Measurements from ENCODE around the gene ID3.
"Not testable (repeated sequence)": the region's sequence is repeated elsewhere in the genome, so short reads cannot be mapped to it uniquely, and the experiment has no call there.

Gene ID3

DNA sequence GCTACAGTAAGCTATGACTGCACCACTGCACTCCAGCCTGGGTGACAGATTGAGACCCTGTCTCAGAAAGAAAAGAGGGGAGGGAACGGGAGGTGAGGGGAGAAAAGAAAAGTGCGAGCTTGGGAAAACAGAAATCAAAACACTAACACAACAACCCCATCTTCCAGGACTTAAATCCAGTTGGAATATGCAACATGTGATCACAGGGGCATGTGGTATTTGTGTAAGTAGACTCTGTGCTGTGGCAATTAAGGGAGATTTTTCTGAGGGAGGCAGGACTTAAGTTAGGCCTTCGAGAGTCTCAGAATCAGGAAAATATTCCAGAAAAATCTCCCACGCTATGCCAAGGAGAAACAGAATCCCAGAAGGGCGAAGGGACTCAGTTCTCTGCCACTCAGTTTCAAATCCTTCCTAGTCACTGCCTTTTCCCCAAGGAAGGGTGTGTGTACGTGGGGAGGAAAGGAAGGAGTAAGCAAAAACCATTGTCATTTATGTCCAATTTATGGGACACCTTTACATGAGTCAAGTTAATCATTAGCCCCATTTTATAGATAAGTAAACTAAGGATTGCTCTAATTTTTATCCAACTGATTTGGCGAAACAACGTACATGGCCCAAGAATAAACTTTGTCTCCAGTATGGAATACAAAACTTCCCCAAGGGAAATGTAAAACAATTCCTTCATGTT, 12.3 kb downstream of the ID3 start:
- DNase-seq: no peak

DNA sequence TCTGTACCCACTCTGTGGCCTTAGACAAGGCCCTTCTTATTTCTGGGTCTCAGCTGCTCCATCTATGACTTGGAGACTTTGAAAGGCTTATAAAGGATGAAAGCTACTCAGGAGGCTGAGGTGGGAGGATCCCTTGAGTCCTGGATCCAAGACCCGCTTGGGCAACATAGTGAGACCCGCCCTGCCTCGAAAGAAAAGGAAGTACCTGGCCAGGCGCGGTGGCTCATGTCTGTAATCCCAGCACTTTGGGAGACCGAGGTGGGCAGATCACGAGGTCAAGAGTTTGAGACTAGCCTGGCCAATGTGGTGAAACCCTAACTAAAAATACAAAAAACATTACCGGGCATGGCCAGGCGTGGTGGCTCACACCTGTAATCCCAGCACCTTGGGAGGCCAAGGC, 13.4 kb downstream of the ID3 start:
- DNase-seq: no peak

DNA sequence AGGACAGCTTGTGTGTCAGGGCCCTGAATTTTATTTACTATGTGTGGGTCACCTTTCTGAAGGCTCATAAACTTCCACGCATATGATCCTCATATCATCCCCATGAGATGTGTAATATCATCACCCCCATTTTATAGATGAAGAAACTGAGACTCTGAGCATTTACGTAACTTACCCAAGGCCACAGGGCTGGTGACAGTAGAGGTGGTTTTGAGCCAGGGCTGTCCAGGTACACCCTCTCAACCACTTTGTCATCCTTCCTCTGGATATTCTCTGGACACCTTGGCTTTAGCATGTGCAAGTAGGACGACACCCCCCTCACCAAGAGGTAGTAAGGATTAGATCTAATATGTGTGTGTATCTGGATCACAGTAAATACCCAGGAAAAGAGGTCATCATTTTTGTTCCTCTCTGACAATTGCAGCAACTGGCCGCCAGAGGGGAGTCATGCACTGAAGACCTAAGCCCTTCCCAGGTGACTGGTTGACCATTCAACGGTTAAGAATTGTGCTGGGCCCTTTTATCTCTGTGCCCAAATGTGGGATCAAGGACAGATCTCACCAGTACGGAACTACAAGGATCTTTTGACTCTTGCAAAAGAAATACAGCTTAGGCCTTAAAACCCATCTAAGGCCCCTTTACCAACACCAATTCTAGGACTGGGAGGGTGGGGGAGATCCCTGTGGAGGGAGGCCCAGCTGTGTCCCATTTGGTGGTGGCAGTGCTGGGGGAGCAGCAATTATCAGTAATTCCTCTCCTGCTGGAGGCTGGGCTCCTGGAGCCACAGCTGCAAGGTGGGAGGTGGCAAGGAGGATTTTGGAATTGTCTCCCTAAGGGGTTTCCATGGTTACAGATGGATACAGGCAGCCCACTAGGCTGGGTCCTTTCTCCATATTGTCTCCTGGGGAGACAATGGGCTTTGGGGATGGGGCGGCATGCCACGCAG, 14.6 kb downstream of the ID3 start:
- DNase-seq: peak; percentile 74

DNA sequence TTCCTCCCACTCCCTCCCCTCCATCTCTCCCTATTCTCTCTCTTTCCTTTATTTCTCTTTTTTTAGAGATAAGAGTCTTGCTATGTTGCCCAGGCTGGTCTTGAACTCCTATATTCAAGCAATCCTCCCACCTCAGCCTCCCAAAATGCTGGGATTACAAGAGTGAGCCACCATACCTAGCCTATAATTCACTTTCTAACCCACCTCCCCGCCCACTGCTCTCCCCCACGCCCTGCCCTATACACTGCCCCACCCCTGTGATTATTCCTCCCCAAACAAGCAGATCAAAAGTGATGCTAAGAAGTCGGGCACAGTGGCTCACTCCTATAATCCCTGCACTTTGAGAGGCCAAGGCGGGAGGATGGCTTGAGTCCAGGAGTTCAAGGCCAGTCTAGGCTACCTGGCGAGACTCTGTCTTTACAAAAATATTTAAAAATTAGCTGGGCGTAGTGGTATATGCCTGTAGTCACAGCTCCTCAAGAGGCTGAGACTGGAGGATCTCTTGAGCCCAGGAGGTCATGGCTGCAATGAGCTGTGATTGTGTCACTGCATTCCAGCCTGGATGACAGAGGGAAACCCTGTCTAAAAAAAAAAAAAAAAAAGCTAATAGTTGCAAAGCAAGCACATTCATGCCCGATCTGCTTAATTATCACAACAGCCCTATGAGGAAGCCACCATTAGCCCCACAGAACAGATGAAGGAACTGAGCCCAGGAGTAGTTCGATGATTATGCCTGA, 15.4 kb downstream of the ID3 start:
- no peak for DNase-seq

DNA sequence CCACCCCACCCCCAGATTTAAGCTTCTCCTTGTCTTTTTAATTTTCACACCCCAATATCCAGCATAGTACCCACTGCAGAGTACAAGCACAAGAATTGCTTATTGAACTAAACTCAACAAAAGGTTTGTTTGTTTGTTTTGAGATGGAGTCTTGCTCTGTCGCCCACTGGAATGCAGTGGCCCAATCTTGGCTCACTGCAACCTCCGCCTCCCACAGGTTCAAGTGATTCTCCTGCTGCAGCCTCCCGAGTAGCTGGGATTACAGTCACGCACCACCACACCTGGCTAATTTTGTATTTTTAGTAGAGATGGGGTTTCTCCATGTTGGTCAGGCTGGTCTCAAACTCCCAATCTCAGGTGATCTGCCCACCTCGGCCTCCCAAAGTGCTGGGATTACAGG, 16.4 kb downstream of the ID3 start:
- DNase-seq: not testable (repeated sequence)

DNA sequence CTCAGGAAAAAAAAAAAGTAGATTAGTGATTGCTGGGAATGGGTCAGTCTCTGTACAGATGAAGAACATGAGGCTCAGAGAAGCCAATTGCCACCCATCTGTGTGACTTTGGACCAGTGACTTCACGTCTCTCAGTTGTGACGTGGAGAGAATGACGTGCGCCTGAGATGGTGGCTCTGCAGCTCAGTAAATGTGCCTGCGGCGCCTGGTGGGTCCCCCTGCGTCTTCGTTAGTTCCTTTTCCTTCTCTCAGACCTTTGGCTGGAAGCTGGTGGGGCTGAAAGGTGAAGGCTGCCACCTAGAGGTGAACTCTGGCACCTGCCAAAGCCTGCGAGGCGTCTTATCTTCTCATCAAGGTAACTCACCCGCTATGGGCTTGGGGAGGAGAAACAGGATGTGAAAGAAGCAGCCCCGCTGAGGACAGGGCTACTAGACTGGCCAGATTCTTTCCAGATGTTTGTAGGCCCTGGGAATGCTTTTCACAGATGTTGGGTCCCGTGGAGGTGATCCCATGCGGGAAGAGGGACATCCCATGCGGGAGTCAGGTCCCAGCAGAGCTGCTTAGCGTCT, 19.5 kb downstream of the ID3 start:
- DNase-seq: peak; percentile 93

DNA sequence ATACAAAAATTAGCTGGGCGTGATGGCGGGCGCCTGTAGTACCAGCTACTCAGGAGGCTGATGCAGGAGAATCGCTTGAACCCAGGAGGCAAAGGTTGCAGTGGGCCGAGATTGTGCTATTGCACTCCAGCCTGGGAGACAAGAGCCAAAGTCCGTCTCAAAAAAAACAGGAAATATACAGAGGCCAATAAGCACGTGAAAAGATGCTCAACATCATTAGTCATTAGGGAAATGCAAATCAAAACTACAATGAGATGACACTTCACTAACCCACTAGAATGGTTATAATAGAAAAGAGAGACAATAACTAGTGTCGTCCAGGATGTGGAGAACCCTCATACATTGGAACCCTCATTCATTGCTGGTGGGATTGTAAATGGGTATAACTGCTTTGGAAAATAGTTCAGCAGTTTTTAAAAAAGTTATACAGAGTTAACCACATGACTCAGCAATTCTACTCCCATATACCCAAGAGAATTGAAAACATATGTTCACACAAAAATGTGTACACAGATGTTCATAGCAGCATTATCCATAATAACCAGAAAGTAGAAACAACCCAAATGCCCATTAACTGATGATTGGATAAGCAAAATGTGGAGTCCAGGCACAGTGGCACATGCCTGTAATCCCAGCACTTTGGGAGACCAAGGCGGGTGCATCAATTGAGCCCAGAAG, 21.9 kb downstream of the ID3 start:
- DNase-seq: no peak

DNA sequence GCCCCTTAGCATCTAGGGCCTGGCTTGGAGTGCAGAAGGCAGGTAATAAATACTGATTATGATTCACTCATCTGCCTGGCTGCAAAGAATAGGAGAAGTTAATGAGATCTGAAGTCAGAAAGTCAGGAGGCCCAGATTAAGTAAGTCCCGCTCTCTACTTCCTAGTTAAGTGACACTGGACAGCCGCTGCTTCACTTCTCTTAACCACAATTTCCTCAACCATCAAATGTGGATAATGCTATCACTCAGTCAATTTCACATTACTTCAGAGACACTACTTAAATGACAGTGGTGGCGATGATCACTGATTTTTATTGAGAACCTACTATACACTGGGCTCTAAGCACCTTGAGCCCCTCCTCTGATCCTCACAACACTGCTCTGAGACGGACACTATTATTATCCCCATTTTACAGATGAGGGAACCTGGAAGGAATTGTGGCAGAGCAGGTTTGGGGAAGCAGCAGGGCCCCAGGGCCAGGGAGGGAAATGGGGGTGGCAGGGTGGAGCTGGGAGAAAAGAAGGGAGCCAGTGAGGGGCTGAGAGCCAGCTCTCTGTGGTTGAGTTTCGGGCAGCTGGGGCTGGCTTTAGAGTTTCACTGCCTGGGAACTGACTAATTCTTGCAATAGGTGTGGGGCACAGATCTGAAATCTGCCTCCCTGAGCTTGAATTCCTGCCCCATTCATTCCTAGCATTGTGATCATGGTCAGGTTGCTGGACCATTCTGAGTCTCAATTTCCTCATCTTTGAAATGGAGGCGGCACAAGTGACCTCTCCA, 25.9 kb downstream of the ID3 start:
- DNase-seq: no peak

DNA sequence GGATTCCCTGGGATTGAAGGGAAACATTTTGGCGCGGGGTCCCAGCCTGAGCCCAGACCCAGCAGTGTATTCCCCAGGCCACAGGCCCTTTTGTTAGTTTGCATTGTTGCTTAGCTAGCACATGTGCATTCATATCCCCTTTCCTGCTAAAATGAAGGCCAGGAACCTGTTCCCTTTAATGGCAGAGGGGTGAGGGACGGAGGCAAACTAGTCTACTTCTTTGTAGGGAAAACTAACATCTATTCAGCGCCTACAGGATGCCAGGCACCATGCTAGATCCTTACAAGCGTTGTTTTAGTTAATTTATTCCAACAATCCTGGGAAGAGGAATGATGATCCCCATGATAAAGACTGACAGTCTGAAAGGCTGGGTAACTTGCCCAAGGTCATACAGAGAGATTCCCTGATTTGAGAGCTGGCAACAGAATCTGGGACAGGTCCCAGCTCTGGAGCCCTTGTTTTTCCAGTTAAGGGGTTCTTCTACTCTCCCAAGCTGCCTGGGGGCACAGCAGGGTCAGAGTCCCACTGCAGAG, 27.7 kb downstream of the ID3 start:
- DNase-seq: no peak

DNA sequence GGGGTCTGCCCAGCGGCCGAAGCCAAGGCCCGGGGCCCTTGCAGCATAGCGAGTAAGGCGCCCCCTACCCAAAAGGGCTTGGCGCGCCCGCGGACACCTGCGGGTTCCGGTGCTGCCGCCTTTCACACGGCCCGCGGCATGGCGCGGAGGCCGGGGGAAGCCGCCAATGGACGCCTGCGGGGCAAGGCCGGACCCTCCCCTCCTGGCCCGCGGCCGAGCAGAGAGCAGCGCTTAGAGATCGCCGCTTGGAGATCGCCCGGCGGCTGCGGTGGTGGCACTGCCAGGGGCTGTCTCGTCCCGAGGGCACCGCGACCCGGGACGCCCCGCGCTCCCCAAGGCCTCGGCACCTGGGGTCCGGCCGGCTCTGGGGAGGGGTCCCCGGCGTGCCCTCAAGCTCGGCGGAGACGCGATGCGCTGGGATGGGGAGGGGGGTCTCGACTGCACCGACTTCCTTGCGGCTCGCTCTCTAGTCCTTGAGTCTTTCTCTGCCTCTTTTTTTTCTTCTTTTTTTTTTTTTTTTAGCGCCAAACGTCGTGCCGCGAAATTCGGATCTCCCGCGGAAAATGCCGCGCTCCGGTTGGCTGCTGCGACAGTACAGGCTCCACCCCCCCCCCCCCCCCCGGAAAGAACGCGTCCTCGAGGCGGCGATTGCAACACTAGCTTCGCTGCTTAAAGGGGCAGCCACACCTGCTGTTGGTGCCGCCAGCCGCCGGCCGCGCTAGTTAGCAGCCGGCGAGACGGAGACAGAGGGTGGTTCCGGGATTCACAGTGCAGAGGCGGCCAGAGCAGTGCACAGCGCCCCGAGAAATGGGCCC, 28.3 kb downstream of the ID3 start, which contains the start of gene E2F2:
Gene E2F2, minus strand, starts transcription at position 487 of the 815 bp plus-strand sequence. Its CDS starts 440 bp downstream, at position 47.
- peak; percentile 79 for DNase-seq

DNA sequence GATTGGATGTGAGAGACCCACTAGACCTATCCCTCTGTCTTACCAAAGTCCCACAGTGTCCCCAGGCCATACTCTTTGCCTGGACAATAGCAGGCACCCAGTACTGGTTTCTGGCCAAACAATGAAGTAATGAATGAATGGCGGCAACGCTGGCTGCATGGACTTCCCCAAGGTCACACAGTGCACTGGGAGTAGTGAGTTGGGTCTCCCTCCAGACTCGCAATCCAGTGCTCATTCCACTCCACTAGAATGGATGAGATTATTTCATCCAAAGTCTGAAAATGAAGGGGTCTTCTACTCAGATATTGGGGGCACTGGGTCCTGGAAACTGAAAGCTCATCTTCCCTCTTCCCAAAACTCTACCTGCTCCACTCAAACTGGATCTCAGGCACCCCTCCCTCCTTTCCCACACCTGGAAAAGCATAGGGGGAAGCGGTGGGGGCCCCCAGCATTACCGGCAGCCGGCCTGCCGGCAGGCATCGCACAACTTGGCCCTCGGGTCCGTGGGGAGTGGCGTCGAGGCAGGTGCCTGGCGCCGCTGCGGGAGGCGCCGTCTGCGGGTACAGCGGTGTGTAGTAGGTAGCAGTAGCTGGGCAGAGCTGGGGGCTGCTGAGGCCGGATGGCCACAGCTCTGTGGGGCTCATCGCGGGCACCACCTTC, 29.1 kb downstream of the ID3 start:
- peak; percentile 31 for DNase-seq

DNA sequence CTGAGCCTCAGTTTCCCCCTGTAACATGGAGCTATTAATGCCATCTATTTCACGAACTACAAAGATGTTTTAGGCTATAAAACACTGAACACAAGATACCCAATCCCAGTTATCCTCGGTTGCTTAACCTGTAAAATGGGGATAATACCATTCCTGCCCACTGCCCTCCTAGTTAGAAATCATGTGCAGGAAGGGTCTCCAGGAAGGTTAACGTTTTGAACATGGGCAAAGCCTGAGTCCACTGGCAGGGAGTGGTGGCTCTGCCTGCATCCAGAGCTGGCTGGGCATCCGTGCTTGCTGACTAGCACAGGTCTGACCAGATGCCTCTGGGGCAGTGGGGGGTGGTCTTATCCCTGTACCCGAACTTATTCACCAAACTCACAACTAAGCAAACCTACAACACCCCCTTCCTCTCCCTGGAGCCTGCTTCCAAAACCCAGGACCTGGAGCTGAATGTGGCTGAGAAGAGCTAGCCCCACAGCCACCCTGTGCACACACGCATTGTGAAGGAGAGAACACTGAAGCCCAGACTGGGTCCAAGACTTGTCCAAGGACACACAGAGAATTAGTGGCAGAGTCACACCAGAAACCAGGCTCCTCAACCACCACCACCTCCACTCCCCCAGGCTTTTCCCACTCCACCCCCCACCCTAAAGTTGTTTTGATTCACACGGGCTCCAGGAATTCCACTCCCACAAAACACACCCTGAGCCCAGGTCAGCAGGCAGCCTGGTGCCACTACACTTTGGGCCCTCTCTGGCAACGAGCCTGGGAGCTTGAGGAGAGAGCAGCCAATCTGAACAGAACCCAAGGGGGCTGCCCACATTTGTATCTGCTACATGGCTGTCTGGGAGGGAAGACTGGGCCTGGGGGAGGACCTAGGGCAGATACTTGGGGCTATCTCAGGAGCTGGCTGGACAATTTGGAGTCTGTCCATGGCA, 29.9 kb downstream of the ID3 start:
- DNase-seq: no peak

DNA sequence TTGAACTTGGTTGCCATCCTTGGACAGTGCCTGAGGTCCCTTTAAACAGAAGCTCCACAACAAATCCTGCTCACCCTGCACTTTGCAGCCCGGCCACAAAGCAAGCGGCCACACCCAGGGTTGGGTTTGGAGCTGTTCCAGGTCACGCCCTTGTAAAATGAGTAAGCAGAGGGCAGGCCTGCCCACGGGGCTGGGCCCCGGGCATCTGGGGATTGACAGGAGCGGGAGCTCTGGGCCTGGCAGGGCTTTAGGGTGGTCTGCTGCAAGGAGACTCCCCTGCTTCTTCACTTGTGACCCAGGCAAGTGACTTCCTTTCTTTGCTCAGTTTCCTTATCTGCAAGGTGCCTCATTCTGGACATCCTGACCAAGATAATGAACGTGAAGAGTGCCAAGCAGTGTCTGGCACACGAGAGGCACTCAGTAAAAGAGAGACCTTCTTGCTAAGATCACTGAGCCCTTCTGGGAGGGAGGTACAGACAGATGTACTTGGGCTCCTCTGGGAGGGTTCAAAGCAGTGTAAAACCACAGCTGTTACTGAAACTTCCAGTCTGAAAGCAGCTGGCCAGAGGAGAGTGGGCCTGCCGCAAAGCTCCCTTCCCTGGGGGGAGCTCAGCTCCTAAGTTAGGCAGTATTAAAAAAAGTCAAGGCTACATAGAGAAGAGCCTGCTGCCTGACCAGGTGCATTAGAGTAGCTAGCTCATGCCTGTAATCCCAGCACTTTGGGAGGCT, 30.9 kb downstream of the ID3 start:
- peak; percentile 83 for DNase-seq

DNA sequence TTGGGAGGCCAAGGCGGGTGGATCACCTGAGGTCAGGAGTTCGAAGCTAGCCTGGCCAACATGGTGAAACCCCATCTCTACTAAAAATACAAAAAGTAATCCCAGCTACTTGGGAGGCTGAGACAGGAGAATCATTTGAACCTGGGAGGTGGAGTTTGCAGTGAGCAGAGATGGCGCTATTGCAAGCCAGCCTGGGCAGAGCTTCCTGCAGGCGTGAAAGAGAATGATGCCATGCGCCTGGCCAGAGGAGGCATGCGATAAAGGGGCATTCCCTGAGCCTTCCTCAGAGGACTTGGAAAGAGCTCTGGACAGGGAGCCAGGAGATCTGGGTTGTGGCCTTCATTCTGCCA, 31.4 kb downstream of the ID3 start:
- no peak for DNase-seq

DNA sequence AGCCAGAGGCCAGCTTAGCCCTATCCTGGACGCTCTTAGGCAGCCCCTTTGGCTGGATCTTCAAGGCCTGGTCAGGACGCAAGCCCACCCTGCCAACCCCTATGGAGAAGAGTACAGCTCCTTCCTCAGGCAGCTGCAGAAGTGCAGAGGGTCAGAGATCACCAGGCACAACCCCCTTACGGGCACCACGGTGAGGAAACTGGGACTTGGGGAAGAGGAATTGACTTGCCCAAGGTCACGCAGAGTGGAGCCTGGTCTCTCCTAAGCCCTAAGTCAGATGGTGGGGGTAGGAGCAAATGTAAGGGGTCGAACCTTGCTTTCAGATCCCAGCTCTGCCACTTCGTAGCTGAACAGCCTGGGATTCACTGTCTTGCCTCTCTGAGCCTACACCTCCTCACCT, 31.9 kb downstream of the ID3 start:
- no peak for DNase-seq

DNA sequence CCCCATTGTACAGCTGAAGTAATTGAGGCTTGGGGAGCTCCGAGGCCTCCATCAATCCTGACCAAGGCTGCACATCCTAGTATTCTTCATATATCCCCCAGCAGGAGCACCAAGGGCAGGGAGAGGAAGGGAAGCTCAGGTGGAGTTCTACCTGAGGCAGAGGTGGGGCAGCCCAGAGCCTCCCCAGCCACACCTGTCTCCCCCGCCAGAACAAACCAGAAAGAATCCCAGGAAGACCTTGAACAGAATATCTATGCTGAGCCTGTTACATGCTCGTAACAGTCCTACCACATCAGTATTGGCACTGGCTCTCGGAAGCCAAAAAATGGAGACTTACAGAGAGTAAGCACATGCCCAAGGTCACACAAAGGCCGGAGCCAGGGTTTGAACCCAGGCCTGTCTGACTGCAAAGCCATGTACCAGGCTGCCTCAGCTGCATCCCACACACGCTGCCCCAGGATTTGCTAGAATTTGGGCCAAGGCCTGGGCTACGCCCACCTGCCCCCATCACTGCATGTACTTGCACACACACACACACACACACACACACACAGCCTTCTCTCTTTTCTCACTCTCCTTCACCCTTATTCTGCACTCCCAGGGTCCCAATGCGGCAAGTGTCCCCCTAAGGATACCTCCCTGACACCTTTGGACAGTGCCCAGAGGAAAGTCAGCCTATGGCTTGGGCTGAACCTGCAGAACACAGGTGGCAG, 32.8 kb downstream of the ID3 start:
- DNase-seq: no peak

DNA sequence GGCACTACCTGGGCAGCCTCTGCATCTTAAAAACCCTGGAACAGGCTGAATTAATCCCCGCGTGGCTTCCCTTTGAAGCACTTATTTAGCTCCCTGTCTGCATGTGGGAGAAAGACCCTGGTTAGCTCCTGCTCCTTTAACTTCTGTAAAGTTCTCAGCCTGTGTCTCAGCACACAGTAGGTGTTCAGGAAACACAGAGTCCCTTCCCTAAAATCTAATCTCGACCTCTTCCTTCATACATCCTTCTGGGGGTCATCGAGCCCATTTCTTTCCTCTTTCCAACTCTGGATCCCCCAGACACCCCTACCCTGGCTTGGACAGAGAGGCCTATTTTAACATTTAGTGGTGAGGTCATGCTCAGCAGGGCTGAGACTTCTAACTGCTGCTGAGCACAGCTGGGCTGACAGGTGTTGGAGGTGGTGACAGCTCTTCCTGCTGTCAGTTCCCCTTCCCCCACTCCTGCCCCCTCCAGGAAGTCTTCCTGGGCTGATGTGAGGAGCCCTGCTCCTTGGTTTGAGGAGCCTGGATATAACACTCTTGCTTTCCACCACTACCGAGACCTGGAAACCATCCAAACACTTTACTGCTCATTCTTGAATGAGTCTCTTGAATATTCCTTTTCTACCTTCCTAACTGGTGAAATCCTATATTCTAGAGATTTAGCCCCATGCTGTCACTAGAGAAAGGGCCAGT, 33.6 kb downstream of the ID3 start:
- no peak for DNase-seq

All from activated T-cell treated with anti-CD3 and anti-CD28 coated beads, Interleukin-2, amount 50 U/mL, for 1 hour (primary cell).